Stimulated activated CD4-positive, alpha-beta T cell treated with anti-CD3 and anti-CD28 coated beads, Interleukin-1b, Interleukin-23, amount 100 ng/mL, for 48 hours (primary cell): ENCODE measurements around the gene SKAP2.

Experiments used
- DNase-seq: peaks from one replicate; pipeline ENCODE4 v3.0.0-alpha.2; 2020

Gene SKAP2

GRCh38 chr7:26690135-26690805, 174.1 kb downstream of the SKAP2 start:
- no peak for DNase-seq

GRCh38 chr7:26688936-26689506, 175.4 kb downstream of the SKAP2 start:
- no peak for DNase-seq

GRCh38 chr7:26688388-26688787, 176.0 kb downstream of the SKAP2 start:
- no peak for DNase-seq

- DNase-seq = no peak
These were observed 177.4 kb downstream of the SKAP2 start for GRCh38 chr7:26687032-26687431.

GRCh38 chr7:26686448-26686981, 177.9 kb downstream of the SKAP2 start:
- no peak for DNase-seq

- no peak for DNase-seq
These were observed 178.8 kb downstream of the SKAP2 start for GRCh38 chr7:26685606-26686005.

GRCh38 chr7:26684447-26684846, 179.9 kb downstream of the SKAP2 start:
- DNase-seq = no peak

- DNase-seq = no peak
These were observed 181.1 kb downstream of the SKAP2 start for GRCh38 chr7:26683277-26683676.

- no peak for DNase-seq
These were observed 182.5 kb downstream of the SKAP2 start for GRCh38 chr7:26681819-26682418.

- no peak for DNase-seq
These were observed 183.8 kb downstream of the SKAP2 start for GRCh38 chr7:26680587-26680986.

- no peak for DNase-seq
These were observed 189.1 kb downstream of the SKAP2 start for GRCh38 chr7:26675143-26675887.

GRCh38 chr7:26673858-26674257, 190.5 kb downstream of the SKAP2 start:
- no peak for DNase-seq

GRCh38 chr7:26673271-26673670, 191.1 kb downstream of the SKAP2 start:
- no peak for DNase-seq

GRCh38 chr7:26670841-26671240, 193.5 kb downstream of the SKAP2 start:
- DNase-seq = no peak

GRCh38 chr7:26670290-26670689, 194.1 kb downstream of the SKAP2 start:
- no peak for DNase-seq

GRCh38 chr7:26668821-26669220, 195.6 kb downstream of the SKAP2 start:
- no peak for DNase-seq

GRCh38 chr7:26667514-26668133, 196.8 kb downstream of the SKAP2 start:
- DNase-seq = peak; percentile 50

- DNase-seq = peak; percentile 27
These were observed 199.5 kb downstream of the SKAP2 start for GRCh38 chr7:26664735-26665416.

- DNase-seq = no peak
These were observed 200.1 kb downstream of the SKAP2 start for GRCh38 chr7:26664274-26664673.

GRCh38 chr7:26663874-26664273, 200.5 kb downstream of the SKAP2 start:
- DNase-seq = no peak

GRCh38 chr7:26662646-26663045, 201.7 kb downstream of the SKAP2 start:
- DNase-seq = no peak

GRCh38 chr7:26659121-26659520, 205.3 kb downstream of the SKAP2 start:
- DNase-seq = no peak
